ENCODE data around the gene RBBP5.

GRCh38 chr1:205060746-205061145 lies 61.0 kb downstream of the RBBP5 start:
- no peak for TF ChIP-seq CTCF (conservative IDR thresholded peaks at IDR 0.05)
- no peak for TF ChIP-seq EZH2 (IDR thresholded peaks at IDR 0.05; ENCODE audit: low read depth)
